AG10803 (cell line): ENCODE measurements around the gene CDH12.

ENCODE experiments used
- DNase-seq: peaks from one replicate; pipeline ENCODE4 v3.0.0; 2010; ENCODE audit warnings: low read depth
- H3K4me3 ChIP-seq: 2 replicates; pipeline ENCODE4 v1.5.1; 2011; ENCODE audit warnings: mild to moderate bottlenecking, low read length, control low read depth
- TF ChIP-seq, protein P1 (sequence below): conservative IDR thresholded peaks from 2 replicates; pipeline ENCODE4 v1.5.1; 2011; ENCODE audit warnings: mild to moderate bottlenecking, low read length, control low read depth, inconsistent platforms

CDH12 gene

DNA sequence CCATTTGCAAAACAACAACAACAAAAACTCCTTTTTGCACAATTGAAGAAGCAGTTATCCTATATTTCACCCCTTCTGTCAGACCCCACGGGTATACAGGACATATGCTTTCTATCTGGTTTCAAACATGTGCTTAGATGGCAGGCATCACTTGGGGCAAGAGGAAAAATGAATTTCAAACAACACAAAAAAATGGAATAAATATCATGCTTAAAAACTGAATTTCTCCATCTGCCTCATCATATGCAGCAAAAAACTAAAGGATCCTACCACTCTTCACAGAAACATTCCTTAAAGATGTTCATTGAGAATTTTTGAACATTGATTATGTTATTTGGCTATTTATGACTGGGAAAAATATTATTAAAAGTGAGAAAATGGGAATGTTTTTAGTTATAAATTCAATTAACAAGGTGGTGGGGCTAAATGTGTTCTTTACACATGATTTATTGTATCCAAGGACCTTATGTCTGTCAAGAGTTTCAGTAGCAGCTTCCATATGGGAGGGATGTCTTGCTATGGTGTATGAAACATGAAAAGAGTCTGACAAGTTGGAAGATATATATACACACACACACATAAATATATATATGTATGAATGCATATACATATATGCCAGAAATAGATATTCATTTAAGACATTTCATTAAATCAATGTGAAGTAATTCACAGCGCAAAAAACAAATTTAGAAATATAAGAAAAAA, 358.0 kb downstream of the CDH12 start:
- DNase-seq = no peak
- TF ChIP-seq, protein P1, sequence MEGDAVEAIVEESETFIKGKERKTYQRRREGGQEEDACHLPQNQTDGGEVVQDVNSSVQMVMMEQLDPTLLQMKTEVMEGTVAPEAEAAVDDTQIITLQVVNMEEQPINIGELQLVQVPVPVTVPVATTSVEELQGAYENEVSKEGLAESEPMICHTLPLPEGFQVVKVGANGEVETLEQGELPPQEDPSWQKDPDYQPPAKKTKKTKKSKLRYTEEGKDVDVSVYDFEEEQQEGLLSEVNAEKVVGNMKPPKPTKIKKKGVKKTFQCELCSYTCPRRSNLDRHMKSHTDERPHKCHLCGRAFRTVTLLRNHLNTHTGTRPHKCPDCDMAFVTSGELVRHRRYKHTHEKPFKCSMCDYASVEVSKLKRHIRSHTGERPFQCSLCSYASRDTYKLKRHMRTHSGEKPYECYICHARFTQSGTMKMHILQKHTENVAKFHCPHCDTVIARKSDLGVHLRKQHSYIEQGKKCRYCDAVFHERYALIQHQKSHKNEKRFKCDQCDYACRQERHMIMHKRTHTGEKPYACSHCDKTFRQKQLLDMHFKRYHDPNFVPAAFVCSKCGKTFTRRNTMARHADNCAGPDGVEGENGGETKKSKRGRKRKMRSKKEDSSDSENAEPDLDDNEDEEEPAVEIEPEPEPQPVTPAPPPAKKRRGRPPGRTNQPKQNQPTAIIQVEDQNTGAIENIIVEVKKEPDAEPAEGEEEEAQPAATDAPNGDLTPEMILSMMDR = no peak
- no peak overlapping the region for H3K4me3 ChIP-seq

DNA sequence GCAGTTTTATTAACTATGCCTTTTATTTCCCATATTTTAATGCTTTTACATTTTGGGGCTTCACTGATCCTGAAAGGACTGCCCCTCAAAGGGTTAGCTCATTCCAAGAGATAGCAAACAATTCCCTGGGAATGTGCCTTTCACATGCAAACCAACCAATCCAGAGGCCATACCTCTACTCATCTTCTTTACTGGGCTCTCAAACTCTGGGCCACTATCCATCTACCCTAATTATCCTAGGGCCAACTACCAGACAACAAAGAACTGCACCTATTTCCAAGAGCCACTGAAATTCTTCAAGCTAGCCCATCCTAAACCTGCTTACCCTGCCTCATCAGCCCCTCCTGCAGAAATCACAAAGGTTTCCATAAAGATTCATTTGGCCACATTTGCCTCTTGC, 364.7 kb downstream of the CDH12 start:
- TF ChIP-seq, protein P1 = no peak
- DNase-seq = no peak

DNA sequence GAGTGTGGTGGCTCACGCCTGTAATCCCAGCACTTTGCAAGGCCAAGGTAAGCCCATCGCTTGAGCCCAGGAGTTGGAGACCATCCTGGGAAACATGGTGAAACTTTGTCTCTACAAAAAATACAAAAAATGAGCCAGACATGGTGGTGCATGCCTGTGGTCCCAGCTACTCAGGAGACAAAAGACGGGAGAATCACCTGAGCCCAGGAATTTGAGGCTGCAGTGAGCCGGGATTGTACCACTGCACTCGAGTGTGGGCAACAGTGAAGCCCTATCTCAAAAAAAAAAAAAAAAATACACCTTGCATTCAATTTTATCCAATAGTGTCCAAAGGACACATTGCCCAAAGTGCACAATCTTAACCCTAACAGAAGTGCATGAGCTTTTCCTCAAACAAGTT, 372.8 kb downstream of the CDH12 start:
- DNase-seq = no peak
- H3K4me3 ChIP-seq = no peak overlapping the region
- TF ChIP-seq, protein P1 = no peak

More for the DNA sequence above, 364.7 kb downstream of the CDH12 start:
- no peak overlapping the region for H3K4me3 ChIP-seq

DNA sequence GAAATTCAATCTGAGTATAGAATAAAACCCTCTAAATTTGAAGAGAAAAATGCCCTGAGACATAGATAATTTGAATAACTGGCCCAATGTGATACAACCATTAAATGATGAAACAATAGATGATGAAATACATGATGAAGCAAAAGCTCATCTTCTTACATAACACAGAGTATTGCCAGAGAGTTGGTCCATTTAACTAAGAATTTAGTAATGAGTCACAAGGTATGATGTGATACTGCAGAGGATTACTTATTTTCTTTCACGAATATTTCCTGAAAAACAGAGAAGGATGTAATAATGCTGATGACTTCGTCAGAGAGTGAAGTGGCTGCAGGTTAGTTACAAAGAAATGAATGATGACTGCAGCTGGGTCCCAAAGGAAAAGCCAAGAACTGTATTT, 379.3 kb downstream of the CDH12 start:
- TF ChIP-seq, protein P1 = no peak
- no peak for DNase-seq

GRCh38 chr5:22471154-22471553, 382.0 kb downstream of the CDH12 start:
- TF ChIP-seq, protein P1 = no peak
- DNase-seq = no peak
- no peak overlapping the region for H3K4me3 ChIP-seq

More for the DNA sequence above, 379.3 kb downstream of the CDH12 start:
- no peak overlapping the region for H3K4me3 ChIP-seq

DNA sequence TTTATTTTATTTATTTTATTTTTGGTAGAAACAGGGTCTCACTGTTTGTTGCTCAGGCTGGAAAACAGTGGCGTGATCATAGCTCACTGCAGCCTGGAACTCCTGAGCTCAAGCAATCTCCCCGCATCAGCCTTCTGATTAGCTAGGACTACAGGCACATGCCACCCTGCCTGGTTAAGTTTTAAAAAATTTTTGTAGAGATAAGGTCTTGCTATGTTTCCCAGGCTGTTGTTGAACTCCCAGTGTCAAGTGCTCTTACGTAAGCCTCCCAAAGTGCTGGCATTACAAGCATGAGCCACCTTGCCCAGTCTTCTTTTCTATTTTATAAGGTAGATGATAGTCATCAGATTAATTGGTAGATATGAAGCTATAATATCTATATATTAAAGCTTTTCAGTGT, 382.7 kb downstream of the CDH12 start:
- TF ChIP-seq, protein P1 = no peak
- no peak overlapping the region for H3K4me3 ChIP-seq
- no peak for DNase-seq

DNA sequence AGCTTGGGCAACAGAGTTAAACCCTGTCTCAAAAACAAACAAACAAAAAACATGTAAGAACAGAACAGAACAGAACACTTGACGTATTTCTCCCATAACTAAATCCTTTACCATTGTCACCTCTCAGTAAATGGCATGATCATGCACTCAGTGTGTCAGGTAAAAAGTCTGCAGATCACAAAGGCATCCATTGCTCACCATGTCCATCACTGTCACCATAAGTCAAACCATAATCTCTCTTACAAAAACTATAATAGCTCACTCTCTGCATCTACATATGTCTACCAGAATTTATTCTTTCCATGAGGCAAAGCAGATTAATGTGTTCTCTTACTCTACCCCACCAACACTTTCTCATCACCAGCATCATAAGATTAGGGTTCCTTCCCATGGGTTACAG, 387.5 kb downstream of the CDH12 start:
- H3K4me3 ChIP-seq = no peak overlapping the region
- DNase-seq = no peak
- TF ChIP-seq, protein P1 = no peak
